ENCODE results near the gene S100A11.

- TF ChIP-seq MYBL2 (CRISPR knock-in tag; IDR thresholded peaks at IDR 0.05) (no peak), ESRRA (CRISPR knock-in tag; IDR thresholded peaks at IDR 0.05; ENCODE audit: borderline replicate concordance) (no peak), MAX (CRISPR knock-in tag; IDR thresholded peaks at IDR 0.05) (no peak), CTCF (IDR thresholded peaks at IDR 0.05) (no peak), GRHL2 (CRISPR knock-in tag; IDR thresholded peaks at IDR 0.05; ENCODE audit: insufficient replicate concordance, severe bottlenecking) (no peak), NFE2L1 (CRISPR knock-in tag; IDR thresholded peaks at IDR 0.05) (no peak)
Observed at GRCh38 chr1:152053375-152053774, 16.6 kb upstream of the S100A11 start.
